Adrenal gland (tissue), 12 donors: Measurements from ENCODE around the gene CUL9. TPM values are rescaled to one million over a fixed set of nuclear protein-coding genes. Genes with fewer than 3 reads are reported as not detected.
A peak's percentile ranks its signal among the peaks of the same experiment; 100 is the strongest.

Experiments used
- DNase-seq, 7 donors: peaks; one replicate each; pipeline ENCODE4 v3.0.0-alpha.2; 2019 to 2020
- H3K27ac ChIP-seq, 5 donors: fragments of 200-600 bp; sonication (generic) in 4 of 5; 1 replicate in 3 of 5; 2 replicates in 2 of 5; pipeline versions ENCODE4 v1.5.1 to v1.8.0; 2016 to 2020; ENCODE audit warnings: mild to moderate bottlenecking in 1 of 5
- H3K27me3 ChIP-seq: fragments of 200-600 bp; 2 replicates; pipeline ENCODE4 v1.8.0; 2021
- H3K36me3 ChIP-seq, 2 donors: fragments of 200-600 bp; replicated peaks in 1 of 2; 1 replicate in 1 of 2; 2 replicates in 1 of 2; pipeline versions ENCODE4 v1.5.1 to v1.8.0; 2018 to 2022
- H3K4me1 ChIP-seq, 2 donors: fragments of 200-600 bp; replicated peaks in 1 of 2; 1 replicate in 1 of 2; 2 replicates in 1 of 2; pipeline versions ENCODE4 v1.5.1 to v1.8.0; 2018 to 2021
- H3K4me3 ChIP-seq, 4 donors: fragments of 200-600 bp; sonication (generic) in 3 of 4; one replicate each; pipeline ENCODE4 v1.5.1; 2016 to 2018
- H3K9me3 ChIP-seq, 3 donors: fragments of 200-600 bp; sonication (generic) in 1 of 3; replicated peaks in 1 of 3; 1 replicate in 2 of 3; 2 replicates in 1 of 3; pipeline versions ENCODE4 v1.5.1 to v1.8.0; 2016 to 2021
- POLR2A ChIP-seq, 2 donors: fragments of 450-650 bp; IDR thresholded peaks; one replicate each; pipeline ENCODE4 v1.6.1; 2017; ENCODE audit warnings: antibody characterized with exemption in 2 of 2, mild to moderate bottlenecking in 2 of 2, moderate library complexity in 1 of 2
- WGBS, 4 donors: extraction: QIAGEN DNeasy Blood & Tissue Kit in 2 of 4; methylation state at CpG; one replicate each; pipeline versions ENCODE4 v1.1.5 to v1.1.7; 2013 to 2017; 5-methylcytosine and 5-hydroxymethylcytosine counted together
- intact Hi-C, 2 donors: fragments of 100-400 bp; cut with DNase I; formaldehyde crosslinking; loops; one replicate each; pipeline versions ENCODE4 v1.14.1 to v1.15.0; 2022 to 2023
- polyA plus RNA-seq, 3 donors: library from polyadenylated mRNA; stranded (reverse); fragments of 200-250 nt in 2 of 3; fragments of 350-450 nt in 1 of 3; fragmentation: Illumina TruSeq in 1 of 3; extraction: RNeasy Lipid Tissue Mini Kit (QIAGEN cat#74804) in 1 of 3; gene quantifications; one replicate each; pipeline ENCODE4 v1.2.3, GENCODE V29; 2013 to 2014
- total RNA-seq, 9 donors: library from RNA; depleted of rRNA in 4 of 9; stranded (reverse); fragments of >200 nt in 4 of 9; fragments of 120-200 nt in 1 of 9; fragmentation: NEBNext Ultra II Directional in 1 of 9; extraction: Animal tissue kit (Norgen Biotek cat#: 25700) in 1 of 9; gene quantifications; one replicate each; pipeline versions ENCODE4 v1.1.0 to v1.2.4, GENCODE V29; 2013 to 2023
- TF ChIP-seq, protein P1 (sequence below), 6 experiments: fragments of 450-650 bp in 4 of 6; fragments of 200-600 bp in 2 of 6; sonication (generic) in 1 of 6; IDR thresholded peaks; 1 replicate in 5 of 6; 2 replicates in 1 of 6; pipeline versions ENCODE4 v1.5.1 to v1.8.0; 2016 to 2021; ENCODE audit warnings: antibody characterized with exemption in 6 of 6, mild to moderate bottlenecking in 2 of 6, moderate library complexity in 1 of 6
- donor health status: healthy with polysubstance abuse.
- donor health status: Bipolar disorder and iron deficiency.
- donor health status: DM: yes; HTN: yes; CAD: no.
- donor health status: DM: no; HTN: no; CAD: no.
- donor health status: DM: no; HTN: no; CAD: no.
- donor health status: DM: yes; HTN: yes; CAD: no.

CUL9 gene
- total and polyA plus RNA-seq, 12 donors, result 13.3 to 195 (median 33.8) TPM

DNA sequence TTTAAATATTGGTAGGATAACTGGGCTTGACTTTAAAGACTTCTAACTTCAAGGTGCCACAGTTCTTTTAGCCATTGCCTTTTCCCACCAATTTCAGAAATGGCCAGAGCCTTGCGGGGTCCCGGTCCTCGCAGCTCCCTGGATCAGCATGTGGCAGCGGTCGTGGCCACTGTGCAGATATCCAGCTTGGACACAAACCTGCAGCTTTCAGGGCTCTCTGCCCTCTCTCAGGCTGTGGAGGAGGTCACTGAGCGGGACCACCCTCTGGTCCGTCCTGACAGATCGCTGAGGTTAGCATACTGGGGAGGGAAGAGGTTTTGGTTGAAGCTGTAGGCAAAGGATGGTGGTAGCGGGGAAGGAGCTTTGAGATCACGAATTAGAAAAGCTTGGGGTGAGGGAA is 6.4 kb downstream of the CUL9 start:
- no peaks in the 10 kb centered on the region for H3K9me3 ChIP-seq
- DNase-seq, result peak in 3 of 7 donors; percentile 3 to 43 (median 8)
- H3K4me1 ChIP-seq, result peaks cover 0 to 6% of the 10 kb centered on the region in 2 donors
- H3K36me3 ChIP-seq, result peaks cover 0 to 51% of the 10 kb centered on the region in 2 donors
- intact Hi-C loops, result no loop called here
- no peak for TF ChIP-seq POLR2A (IDR thresholded peaks at IDR 0.05)
- TF ChIP-seq, protein P1, sequence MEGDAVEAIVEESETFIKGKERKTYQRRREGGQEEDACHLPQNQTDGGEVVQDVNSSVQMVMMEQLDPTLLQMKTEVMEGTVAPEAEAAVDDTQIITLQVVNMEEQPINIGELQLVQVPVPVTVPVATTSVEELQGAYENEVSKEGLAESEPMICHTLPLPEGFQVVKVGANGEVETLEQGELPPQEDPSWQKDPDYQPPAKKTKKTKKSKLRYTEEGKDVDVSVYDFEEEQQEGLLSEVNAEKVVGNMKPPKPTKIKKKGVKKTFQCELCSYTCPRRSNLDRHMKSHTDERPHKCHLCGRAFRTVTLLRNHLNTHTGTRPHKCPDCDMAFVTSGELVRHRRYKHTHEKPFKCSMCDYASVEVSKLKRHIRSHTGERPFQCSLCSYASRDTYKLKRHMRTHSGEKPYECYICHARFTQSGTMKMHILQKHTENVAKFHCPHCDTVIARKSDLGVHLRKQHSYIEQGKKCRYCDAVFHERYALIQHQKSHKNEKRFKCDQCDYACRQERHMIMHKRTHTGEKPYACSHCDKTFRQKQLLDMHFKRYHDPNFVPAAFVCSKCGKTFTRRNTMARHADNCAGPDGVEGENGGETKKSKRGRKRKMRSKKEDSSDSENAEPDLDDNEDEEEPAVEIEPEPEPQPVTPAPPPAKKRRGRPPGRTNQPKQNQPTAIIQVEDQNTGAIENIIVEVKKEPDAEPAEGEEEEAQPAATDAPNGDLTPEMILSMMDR (IDR thresholded peaks at IDR 0.05), result no peak
- H3K27ac ChIP-seq, result no peak overlapping the region
- H3K4me3 ChIP-seq, result no peak overlapping the region
- 91 to 97% (median 95%) methylated on average over 9 to 10 of the region's 10 CpGs for WGBS, 4 donors
- H3K27me3 ChIP-seq, result no peaks in the 10 kb centered on the region

DNA sequence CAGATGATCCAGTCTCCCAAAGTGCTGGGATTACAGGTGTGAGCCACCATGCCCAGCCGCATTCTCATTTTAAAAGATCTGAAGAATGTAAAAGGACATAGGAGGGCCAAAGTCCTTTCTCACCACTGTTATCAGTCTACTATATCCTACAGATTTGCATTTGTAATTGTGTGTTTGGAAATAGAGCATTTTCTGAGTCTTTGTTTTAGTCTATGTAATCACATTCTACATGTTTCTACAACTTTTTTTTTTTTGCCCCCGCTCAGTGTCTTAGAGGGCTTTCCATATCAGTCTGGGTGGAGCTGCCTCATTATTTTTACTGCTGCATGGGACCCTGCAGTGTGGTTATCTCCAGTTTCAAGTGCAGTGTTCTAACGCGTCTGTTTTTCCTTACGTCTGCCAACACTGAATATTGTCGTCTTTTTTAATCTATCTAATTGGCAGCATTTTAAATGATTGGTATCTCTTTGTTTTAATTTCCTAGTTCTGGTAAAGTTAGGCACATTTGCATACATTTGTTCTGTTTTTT is 7.8 kb downstream of the CUL9 start:
- DNase-seq, result peak in 1 of 7 donors; percentile 4
- no peak for TF ChIP-seq POLR2A (IDR thresholded peaks at IDR 0.05)
- TF ChIP-seq, protein P1 (IDR thresholded peaks at IDR 0.05), result no peak
- 86 to 91% (median 90%) methylated on average over 6 of the region's 6 CpGs for WGBS, 4 donors
- Histone ChIP-seq H3K27ac (no peak overlapping the region), H3K27me3 (no peaks in the 10 kb centered on the region), H3K9me3 (no peaks in the 10 kb centered on the region), H3K4me1 (no peaks in the 10 kb centered on the region), H3K36me3 (peaks cover 0 to 50% of the 10 kb centered on the region in 2 donors), H3K4me3 (no peak overlapping the region)
- intact Hi-C loops, result no loop called here

DNA sequence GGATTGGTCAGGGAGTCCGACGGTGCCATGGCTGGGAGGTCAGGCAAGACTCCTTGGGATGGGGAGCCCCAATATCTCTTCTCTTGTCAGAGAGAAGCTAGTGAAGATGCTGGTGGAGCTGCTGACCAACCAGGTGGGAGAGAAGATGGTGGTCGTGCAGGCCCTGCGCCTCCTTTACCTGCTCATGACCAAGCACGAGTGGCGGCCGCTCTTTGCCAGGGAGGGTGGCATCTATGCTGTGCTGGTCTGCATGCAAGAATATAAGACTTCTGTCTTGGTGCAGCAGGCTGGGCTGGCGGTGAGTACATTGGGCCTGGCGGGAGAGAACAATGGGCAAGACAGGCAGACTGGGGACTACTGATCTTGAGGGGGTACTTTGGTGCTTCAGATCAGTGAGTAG is 10.9 kb downstream of the CUL9 start:
- Histone ChIP-seq H3K27me3 (no peaks in the 10 kb centered on the region), H3K9me3 (no peaks in the 10 kb centered on the region), H3K4me3 (no peak overlapping the region), H3K36me3 (peaks cover 0 to 53% of the 10 kb centered on the region in 2 donors), H3K27ac (no peak overlapping the region), H3K4me1 (no peaks in the 10 kb centered on the region)
- TF ChIP-seq, protein P1 (IDR thresholded peaks at IDR 0.05), result no peak
- TF ChIP-seq POLR2A (IDR thresholded peaks at IDR 0.05), result no peak
- intact Hi-C loops, result no loop called here
- WGBS, 4 donors, result 87 to 98% (median 97%) methylated on average over 9 of the region's 9 CpGs
- peak in 1 of 7 donors; percentile 44 for DNase-seq

DNA sequence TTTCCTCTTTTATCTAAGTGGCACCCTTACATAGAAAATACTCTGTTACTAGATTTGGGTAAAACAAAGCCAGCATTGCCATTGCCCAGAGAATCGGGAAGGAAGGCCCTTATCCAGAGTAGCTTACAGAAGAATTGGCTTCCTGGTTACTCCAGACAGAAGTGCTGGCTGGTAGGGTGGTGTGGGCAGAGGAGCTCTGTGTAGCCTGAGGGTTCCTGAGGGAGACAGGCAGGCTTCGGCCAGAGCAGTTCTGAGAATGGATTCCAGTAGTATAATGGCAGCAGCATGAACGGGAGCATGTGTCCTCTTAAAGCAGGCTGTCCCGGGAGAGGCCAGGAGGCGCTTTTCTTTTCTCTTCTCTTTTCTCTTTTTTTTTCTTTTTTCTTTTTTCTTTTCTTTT is 11.9 kb downstream of the CUL9 start:
- H3K36me3 ChIP-seq, result peaks cover 0 to 54% of the 10 kb centered on the region in 2 donors

More for the DNA sequence above, 11.9 kb downstream of the CUL9 start:
- TF ChIP-seq, protein P1 (IDR thresholded peaks at IDR 0.05), result no peak
- TF ChIP-seq POLR2A (IDR thresholded peaks at IDR 0.05), result no peak
- H3K9me3 ChIP-seq, result no peaks in the 10 kb centered on the region
- intact Hi-C loops, result no loop called here
- no peak overlapping the region for H3K27ac ChIP-seq
- 89 to 97% (median 93%) methylated on average over 5 of the region's 5 CpGs for WGBS, 4 donors
- H3K27me3 ChIP-seq, result no peaks in the 10 kb centered on the region
- peak in 1 of 7 donors; percentile 52 for DNase-seq
- no peak overlapping the region for H3K4me3 ChIP-seq
- H3K4me1 ChIP-seq, result no peaks in the 10 kb centered on the region
